Prostate gland (tissue), 2 donors: ENCODE results near the gene TAS2R60. TPM values are rescaled to one million over a fixed set of nuclear protein-coding genes. Genes with fewer than 3 reads are reported as not detected.
"Not testable (repeated sequence)": the region's sequence is repeated elsewhere in the genome, so short reads cannot be mapped to it uniquely, and the experiment has no call there.

Source experiments
- DNase-seq: peaks from one replicate; pipeline ENCODE4 v3.0.0-alpha.2; 2019; ENCODE audit warnings: low spot score
- H3K27ac ChIP-seq, 2 donors: fragments of 200-600 bp; sonication (generic); 2 replicates each; pipeline ENCODE4 v1.5.1; 2017 to 2019
- H3K27me3 ChIP-seq: fragments of 200-600 bp; sonication (generic); replicated peaks from 2 replicates; pipeline ENCODE4 v1.5.1; 2019; ENCODE audit not compliant: insufficient read depth
- H3K36me3 ChIP-seq, 2 donors: fragments of 200-600 bp; sonication (generic); 1 replicate in 1 of 2; 2 replicates in 1 of 2; pipeline versions ENCODE4 v1.5.1 to v1.8.1; 2017 to 2019
- H3K4me1 ChIP-seq: fragments of 200-600 bp; sonication (generic); replicated peaks from 2 replicates; pipeline ENCODE4 v1.5.1; 2019
- H3K4me3 ChIP-seq, 2 donors: fragments of 200-600 bp; sonication (generic); 2 replicates each; pipeline ENCODE4 v1.5.1; 2017 to 2019
- H3K9me3 ChIP-seq: fragments of 200-600 bp; sonication (generic); 2 replicates; pipeline ENCODE4 v1.5.1; 2017
- POLR2A ChIP-seq: fragments of 450-650 bp; IDR thresholded peaks from one replicate; pipeline ENCODE4 v1.6.1; 2016; ENCODE audit warnings: antibody characterized with exemption, mild to moderate bottlenecking
- POLR2AphosphoS5 ChIP-seq: sonication (generic); formaldehyde crosslinking; IDR thresholded peaks from one replicate; pipeline ENCODE4 v1.6.1; 2017; ENCODE audit warnings: antibody characterized with exemption
- WGBS: methylation state at CpG from one replicate; pipeline ENCODE4 v1.1.5; 2018; 5-methylcytosine and 5-hydroxymethylcytosine counted together
- intact Hi-C: fragments of 100-400 bp; cut with DNase I; formaldehyde crosslinking; loops from one replicate; pipeline ENCODE4 v1.14.2; 2022
- total RNA-seq, 2 donors: library from RNA; depleted of rRNA; stranded (reverse); fragments of >200 nt; gene quantifications; one replicate each; pipeline ENCODE4 v1.1.0, GENCODE V29; 2016
- TF ChIP-seq, protein P1 (sequence below), 4 experiments: fragments of 200-600 bp in 2 of 4; fragments of 450-650 bp in 2 of 4; sonication (generic) in 2 of 4; IDR thresholded peaks; 1 replicate in 3 of 4; 2 replicates in 1 of 4; pipeline ENCODE4 v1.5.1; 2016 to 2019; ENCODE audit warnings: antibody characterized with exemption in 4 of 4, mild to moderate bottlenecking in 2 of 4, moderate library complexity in 2 of 4

The TAS2R60 gene
- total RNA-seq, 2 donors from 2014 or later = not detected

DNA sequence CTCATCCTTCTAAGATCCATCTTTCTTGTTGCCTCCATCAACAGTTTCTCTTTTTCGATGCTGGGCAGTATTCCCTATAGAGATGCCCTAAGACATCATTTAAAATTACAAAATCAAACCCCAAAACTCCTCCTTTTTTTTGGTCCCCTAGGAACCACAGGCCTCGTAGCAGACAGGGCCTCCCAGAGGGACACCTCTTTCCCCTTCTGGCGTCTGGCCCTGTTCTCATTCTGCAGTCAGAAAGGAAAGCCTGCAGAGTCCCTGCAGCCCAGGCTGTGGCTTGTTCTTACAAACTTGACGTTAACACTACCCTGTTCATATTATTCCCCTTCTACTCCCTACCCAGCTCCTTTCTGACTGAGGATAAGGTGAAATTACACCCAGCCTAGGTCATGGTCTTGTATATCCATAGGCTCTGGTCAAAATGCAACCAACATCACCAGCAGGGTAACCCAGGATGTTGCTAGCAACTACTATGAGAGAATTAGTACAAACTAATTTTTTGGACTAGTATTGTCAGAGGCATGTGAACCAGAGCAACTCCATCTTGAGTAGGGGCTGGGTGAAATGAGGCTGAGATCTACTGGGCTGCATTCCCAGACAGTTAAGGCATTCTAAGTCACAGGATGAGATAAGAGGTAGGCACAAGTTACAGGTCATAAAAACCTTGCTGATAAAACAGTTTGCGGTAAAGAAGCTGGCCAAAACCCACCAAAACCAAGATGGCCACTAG lies 31.1 kb upstream of the TAS2R60 start:
- Histone ChIP-seq H3K27ac (no peak overlapping the region), H3K36me3 (no peaks in the 10 kb centered on the region), H3K9me3 (no peaks in the 10 kb centered on the region), H3K4me3 (no peak overlapping the region), H3K4me1 (no peaks in the 10 kb centered on the region), H3K27me3 (no peaks in the 10 kb centered on the region)
- 78% methylated on average over 5 of the region's 5 CpGs for WGBS
- intact Hi-C loops = no loop called here
- no peak for DNase-seq
- no peak for TF ChIP-seq POLR2A
- no peak for TF ChIP-seq POLR2AphosphoS5
- TF ChIP-seq, protein P1, sequence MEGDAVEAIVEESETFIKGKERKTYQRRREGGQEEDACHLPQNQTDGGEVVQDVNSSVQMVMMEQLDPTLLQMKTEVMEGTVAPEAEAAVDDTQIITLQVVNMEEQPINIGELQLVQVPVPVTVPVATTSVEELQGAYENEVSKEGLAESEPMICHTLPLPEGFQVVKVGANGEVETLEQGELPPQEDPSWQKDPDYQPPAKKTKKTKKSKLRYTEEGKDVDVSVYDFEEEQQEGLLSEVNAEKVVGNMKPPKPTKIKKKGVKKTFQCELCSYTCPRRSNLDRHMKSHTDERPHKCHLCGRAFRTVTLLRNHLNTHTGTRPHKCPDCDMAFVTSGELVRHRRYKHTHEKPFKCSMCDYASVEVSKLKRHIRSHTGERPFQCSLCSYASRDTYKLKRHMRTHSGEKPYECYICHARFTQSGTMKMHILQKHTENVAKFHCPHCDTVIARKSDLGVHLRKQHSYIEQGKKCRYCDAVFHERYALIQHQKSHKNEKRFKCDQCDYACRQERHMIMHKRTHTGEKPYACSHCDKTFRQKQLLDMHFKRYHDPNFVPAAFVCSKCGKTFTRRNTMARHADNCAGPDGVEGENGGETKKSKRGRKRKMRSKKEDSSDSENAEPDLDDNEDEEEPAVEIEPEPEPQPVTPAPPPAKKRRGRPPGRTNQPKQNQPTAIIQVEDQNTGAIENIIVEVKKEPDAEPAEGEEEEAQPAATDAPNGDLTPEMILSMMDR (IDR thresholded peaks at IDR 0.05) = no peak

DNA sequence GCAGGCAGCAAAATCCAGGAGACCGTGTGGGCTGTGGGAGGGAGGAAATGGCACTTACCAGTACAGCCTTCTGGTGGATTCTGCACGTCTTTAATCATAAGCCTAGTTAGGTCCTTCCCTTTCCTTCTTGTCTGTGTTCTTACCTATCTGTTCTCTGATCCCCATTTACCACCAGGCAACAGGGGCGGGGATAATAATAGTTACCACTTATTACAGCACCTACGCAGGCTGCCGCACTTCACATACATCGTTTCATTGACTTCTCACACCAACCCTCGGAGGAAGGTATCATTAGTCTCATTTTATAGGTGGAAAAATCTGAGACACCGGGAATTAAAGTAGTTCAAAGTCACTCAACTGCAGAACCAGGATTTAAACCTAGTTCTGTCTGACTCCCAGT lies 30.1 kb upstream of the TAS2R60 start:
- no peak for TF ChIP-seq POLR2A
- TF ChIP-seq POLR2AphosphoS5 = no peak
- TF ChIP-seq, protein P1 (IDR thresholded peaks at IDR 0.05) = no peak
- Histone ChIP-seq H3K4me3 (no peak overlapping the region), H3K36me3 (no peaks in the 10 kb centered on the region), H3K4me1 (no peaks in the 10 kb centered on the region), H3K9me3 (no peaks in the 10 kb centered on the region), H3K27ac (no peak overlapping the region), H3K27me3 (no peaks in the 10 kb centered on the region)
- no peak for DNase-seq
- intact Hi-C loops = no loop called here
- 69% methylated on average over 8 of the region's 8 CpGs for WGBS

DNA sequence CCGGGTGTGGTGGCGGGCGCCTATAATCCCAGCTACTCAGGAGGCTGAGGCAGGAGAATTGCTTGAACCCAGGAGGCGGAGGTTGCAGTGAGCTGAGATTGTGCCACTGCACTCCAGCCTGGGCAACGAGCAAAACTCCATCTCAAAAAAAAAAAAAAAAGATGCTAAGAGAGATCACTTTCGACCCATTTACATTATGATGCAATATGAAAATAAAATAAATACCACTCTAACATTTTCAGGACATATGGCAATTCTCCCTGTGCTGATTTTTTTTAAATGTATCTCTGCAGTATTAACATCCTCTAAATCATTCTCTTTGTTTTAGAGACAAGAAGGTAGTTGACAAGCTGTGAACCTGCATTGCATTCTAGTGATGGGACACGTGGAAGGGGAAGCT lies 28.0 kb upstream of the TAS2R60 start:
- not testable (repeated sequence) for H3K27ac ChIP-seq, H3K36me3 ChIP-seq, DNase-seq, H3K4me3 ChIP-seq, H3K4me1 ChIP-seq, H3K9me3 ChIP-seq, H3K27me3 ChIP-seq
- 85% methylated on average over 7 of the region's 7 CpGs for WGBS
- intact Hi-C loops = loop anchor here (5.0 kb wide), 3 partner anchors 38 to 173 kb away; no protein-coding TSS in a partner anchor

DNA sequence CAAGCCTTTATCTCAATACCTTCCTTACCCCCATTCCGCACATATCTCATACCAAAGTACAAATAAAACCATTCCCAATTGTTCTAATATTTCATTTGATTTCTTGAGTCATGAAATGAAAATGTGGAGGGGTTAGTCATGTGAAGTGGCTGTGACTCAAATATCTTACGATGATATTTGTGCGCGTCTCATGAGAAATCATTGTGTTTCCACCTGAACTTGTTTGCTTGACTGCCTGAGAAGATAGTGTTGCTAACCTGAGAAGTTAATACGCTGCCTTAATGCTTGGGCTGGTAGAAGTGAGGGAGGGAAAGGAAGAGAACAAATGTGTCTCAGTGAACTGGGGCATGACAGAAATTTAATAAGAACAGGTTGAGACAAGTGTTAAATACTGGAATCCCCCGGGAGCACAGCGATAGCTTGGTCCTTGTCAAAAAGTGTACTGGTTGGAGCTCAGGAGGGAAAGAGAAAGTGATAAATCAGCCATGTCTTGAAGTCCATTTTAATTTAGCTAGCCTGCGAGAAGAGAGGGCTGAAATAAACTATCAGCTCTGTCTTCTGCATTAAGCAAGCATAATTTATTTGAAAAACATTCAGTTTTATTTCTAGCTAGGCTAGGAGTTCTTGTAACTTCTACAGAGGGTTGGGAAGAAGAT lies 27.4 kb upstream of the TAS2R60 start:
- Histone ChIP-seq H3K9me3 (no peaks in the 10 kb centered on the region), H3K27ac (peak overlapping the region; percentile 38 to 49), H3K4me1 (no peaks in the 10 kb centered on the region), H3K27me3 (no peaks in the 10 kb centered on the region), H3K36me3 (no peaks in the 10 kb centered on the region), H3K4me3 (peak overlapping the region in 1 of 2 donors; percentile 0)
- intact Hi-C loops = loop anchor here (5.0 kb wide), 3 partner anchors 39 to 174 kb away; no protein-coding TSS in a partner anchor
- TF ChIP-seq POLR2A (no peak), POLR2AphosphoS5 (peak; percentile 48)
- TF ChIP-seq, protein P1 (IDR thresholded peaks at IDR 0.05) = no peak
- 42% methylated on average over 8 of the region's 8 CpGs for WGBS
- no peak for DNase-seq

DNA sequence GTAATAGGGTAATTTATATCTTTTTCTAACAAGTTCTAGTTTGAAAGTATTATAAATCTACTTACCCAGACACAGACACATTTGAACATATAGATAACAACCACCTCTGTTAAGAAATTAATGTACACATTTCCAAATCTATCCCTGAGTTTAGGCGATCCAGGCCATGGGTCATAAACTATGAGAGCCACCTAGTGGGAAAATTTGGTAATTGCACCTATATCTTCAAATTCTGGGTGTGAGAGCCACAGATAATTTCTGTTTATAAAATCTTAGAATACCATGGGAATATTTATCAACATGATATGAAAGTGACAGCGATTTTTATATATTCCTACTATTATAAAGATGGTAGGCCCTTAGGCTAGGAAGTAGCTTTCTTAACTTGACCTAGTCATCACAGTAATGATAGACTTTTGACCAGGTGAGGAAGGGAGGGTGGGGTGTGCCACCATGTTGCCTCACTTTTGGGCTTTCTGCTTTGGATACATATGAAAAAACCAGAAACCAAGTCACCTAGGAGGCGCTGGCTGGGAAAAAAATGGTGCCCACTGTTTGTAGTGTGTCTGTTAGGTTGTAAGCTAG lies 26.6 kb upstream of the TAS2R60 start:
- H3K4me1 ChIP-seq = no peaks in the 10 kb centered on the region
- no peaks in the 10 kb centered on the region for H3K9me3 ChIP-seq
- 4% methylated on average over 3 of the region's 3 CpGs for WGBS
- H3K27ac ChIP-seq = peak overlapping the region; percentile 38 to 49
- intact Hi-C loops = loop anchor here (5.0 kb wide), 3 partner anchors 39 to 174 kb away; no protein-coding TSS in a partner anchor
- H3K36me3 ChIP-seq = no peaks in the 10 kb centered on the region
- H3K4me3 ChIP-seq = no peak overlapping the region
- DNase-seq = peak; percentile 29
- H3K27me3 ChIP-seq = no peaks in the 10 kb centered on the region
- TF ChIP-seq POLR2AphosphoS5 = no peak
- TF ChIP-seq, protein P1 (IDR thresholded peaks at IDR 0.05) = peak; percentile 80 to 82 (median 80)
